ENCODE results near the gene IQSEC1. TPM values are rescaled to one million over a fixed set of nuclear protein-coding genes. Genes with fewer than 3 reads are reported as not detected.

The IQSEC1 gene
- total and polyA plus RNA-seq, 9 of the 15 experiments (the other 6 are each of a cell fraction or from before 2014, with no cell fraction given) = 0.56 to 39.0 (median 6.8) TPM

DNA sequence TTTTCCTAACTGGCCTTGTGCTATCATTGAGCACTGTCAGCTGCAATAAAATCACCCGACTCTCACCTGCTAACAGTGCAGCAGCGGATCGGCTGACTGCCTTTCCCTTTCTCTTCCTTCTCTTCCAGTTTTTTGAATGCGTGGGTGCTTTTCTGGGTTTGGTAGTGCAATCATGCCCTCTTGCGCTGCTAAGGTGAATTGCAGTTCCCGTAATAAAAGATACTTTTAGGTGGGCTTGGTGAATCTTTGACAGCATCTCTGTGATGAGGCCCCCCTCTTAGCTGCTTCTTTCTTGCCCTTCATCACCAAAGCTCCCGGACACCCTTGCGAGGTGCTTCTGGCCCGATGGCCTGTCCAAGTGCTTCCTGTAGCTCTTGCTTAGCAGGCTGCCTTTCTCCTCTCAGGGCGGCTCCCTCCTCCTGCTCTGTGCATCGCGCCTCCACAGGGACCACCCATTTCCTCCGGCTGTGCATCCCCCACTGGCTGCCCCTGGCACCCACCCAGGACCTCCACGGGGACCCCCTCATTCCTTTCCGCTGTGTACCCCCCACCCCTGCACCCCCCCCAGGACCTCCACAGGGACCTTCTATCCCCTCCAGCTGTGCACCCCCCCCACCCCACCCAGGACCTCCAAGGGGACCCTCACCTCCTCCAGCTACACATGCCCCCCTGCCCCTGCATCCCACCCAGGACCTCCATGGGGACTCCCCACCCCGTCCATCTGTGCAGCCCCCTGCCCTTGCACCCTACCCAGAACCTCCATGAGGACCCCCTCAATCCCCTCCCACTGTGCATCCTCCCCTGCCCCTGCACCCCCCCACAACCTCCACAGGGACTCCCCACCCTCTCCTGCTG lies 181.0 kb downstream of the IQSEC1 start (continued):
- TF ChIP-seq SIN3A (IDR thresholded peaks at IDR 0.05; ENCODE audit: borderline replicate concordance in 2 of 2, control insufficient read depth in 1 of 2, low read depth in 2 of 2, low read length in 2 of 2) (no peak), PHF8 (IDR thresholded peaks at IDR 0.05; ENCODE audit: borderline replicate concordance, low read length) (no peak), FOS (IDR thresholded peaks at IDR 0.05; ENCODE audit: extremely low read depth, insufficient read length) (no peak), PCBP2 (IDR thresholded peaks at IDR 0.05; ENCODE audit: low read depth, low read length, poor library complexity, severe bottlenecking) (no peak), STAG1 (CRISPR knock-in tag; IDR thresholded peaks at IDR 0.05; ENCODE audit: borderline replicate concordance) (peak; percentile 92), CC2D1A (IDR thresholded peaks at IDR 0.05) (peak; percentile 92)
- TF ChIP-seq, protein P1, sequence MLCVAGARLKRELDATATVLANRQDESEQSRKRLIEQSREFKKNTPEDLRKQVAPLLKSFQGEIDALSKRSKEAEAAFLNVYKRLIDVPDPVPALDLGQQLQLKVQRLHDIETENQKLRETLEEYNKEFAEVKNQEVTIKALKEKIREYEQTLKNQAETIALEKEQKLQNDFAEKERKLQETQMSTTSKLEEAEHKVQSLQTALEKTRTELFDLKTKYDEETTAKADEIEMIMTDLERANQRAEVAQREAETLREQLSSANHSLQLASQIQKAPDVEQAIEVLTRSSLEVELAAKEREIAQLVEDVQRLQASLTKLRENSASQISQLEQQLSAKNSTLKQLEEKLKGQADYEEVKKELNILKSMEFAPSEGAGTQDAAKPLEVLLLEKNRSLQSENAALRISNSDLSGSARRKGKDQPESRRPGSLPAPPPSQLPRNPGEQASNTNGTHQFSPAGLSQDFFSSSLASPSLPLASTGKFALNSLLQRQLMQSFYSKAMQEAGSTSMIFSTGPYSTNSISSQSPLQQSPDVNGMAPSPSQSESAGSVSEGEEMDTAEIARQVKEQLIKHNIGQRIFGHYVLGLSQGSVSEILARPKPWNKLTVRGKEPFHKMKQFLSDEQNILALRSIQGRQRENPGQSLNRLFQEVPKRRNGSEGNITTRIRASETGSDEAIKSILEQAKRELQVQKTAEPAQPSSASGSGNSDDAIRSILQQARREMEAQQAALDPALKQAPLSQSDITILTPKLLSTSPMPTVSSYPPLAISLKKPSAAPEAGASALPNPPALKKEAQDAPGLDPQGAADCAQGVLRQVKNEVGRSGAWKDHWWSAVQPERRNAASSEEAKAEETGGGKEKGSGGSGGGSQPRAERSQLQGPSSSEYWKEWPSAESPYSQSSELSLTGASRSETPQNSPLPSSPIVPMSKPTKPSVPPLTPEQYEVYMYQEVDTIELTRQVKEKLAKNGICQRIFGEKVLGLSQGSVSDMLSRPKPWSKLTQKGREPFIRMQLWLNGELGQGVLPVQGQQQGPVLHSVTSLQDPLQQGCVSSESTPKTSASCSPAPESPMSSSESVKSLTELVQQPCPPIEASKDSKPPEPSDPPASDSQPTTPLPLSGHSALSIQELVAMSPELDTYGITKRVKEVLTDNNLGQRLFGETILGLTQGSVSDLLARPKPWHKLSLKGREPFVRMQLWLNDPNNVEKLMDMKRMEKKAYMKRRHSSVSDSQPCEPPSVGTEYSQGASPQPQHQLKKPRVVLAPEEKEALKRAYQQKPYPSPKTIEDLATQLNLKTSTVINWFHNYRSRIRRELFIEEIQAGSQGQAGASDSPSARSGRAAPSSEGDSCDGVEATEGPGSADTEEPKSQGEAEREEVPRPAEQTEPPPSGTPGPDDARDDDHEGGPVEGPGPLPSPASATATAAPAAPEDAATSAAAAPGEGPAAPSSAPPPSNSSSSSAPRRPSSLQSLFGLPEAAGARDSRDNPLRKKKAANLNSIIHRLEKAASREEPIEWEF (CRISPR knock-in tag; IDR thresholded peaks at IDR 0.05) = no peak
- TF ChIP-seq, protein P2, sequence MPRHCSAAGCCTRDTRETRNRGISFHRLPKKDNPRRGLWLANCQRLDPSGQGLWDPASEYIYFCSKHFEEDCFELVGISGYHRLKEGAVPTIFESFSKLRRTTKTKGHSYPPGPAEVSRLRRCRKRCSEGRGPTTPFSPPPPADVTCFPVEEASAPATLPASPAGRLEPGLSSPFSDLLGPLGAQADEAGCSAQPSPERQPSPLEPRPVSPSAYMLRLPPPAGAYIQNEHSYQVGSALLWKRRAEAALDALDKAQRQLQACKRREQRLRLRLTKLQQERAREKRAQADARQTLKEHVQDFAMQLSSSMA (CRISPR knock-in tag; IDR thresholded peaks at IDR 0.05) = no peak
- TF ChIP-seq, protein P3, sequence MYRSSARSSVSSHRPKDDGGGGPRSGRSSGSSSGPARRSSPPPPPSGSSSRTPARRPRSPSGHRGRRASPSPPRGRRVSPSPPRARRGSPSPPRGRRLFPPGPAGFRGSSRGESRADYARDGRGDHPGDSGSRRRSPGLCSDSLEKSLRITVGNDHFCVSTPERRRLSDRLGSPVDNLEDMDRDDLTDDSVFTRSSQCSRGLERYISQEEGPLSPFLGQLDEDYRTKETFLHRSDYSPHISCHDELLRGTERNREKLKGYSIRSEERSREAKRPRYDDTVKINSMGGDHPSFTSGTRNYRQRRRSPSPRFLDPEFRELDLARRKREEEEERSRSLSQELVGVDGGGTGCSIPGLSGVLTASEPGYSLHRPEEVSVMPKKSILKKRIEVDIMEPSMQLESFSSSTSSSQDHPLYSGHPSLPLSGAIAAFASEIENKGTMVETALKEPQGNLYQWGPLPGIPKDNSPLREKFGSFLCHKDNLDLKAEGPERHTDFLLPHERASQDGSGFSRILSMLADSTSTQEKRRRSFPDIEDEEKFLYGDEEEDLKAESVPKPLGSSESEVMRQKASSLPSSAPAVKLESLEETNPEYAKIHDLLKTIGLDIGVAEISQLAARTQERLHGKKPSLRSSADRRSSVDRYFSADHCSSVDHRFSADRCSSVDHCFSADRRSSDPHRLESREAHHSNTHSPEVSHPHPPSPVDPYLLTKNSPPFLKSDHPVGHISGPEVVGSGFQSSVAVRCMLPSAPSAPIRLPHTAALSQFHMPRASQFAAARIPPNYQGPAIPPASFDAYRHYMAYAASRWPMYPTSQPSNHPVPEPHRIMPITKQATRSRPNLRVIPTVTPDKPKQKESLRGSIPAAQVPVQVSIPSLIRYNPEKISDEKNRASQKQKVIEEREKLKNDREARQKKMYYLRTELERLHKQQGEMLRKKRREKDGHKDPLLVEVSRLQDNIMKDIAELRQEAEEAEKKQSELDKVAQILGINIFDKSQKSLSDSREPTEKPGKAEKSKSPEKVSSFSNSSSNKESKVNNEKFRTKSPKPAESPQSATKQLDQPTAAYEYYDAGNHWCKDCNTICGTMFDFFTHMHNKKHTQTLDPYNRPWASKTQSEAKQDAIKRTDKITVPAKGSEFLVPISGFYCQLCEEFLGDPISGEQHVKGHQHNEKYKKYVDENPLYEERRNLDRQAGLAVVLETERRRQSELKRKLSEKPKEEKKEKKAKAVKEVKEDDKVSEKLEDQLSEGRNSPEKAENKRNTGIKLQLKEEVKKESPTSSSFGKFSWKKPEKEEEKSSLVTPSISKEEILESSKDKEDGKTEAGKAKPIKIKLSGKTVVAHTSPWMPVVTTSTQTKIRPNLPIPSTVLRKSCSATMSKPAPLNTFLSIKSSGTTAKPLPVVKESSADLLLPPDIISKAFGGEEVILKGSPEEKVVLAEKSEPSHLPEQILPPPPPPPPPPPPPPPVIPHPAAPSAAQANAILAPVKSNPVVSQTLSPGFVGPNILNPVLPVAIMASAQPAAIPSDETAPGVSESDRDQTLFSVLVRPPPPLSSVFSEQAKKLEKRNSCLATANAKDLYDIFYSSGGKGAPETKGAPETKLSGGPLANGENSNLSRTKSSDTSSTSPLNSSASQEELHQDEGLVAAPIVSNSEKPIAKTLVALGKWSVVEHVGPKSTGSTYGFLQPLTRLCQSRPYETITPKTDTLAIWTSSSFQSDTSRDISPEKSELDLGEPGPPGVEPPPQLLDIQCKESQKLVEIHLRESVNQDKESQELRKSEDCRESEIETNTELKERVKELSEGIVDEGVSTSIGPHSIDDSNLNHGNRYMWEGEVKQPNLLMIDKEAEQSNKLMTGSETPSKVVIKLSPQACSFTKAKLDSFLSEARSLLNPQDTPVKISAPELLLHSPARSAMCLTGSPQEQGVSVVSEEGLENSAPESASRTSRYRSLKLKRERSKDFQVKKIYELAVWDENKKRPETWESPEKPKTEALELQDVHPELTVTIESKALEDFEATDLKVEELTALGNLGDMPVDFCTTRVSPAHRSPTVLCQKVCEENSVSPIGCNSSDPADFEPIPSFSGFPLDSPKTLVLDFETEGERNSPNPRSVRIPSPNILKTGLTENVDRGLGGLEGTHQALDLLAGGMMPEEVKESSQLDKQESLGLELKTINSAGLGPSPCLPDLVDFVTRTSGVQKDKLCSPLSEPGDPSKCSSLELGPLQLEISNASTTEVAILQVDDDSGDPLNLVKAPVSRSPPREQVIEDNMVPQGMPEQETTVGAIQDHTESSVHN (IDR thresholded peaks at IDR 0.05; ENCODE audit: borderline replicate concordance in 1 of 2, low read depth in 1 of 2) = no peak
